ENCODE data around the gene DACT3. TPM values are rescaled to one million over a fixed set of nuclear protein-coding genes. Genes with fewer than 3 reads are reported as not detected.

The DACT3 gene
- total and polyA plus RNA-seq, 2 of the 13 experiments (the other 11 are each of a cell fraction or from before 2014, with no cell fraction given), result 0.04 TPM; not detected in 1

GRCh38 chr19:46600384-46601317, 60.3 kb downstream of the DACT3 start (continued):
- TF ChIP-seq THRA (CRISPR knock-in tag; IDR thresholded peaks at IDR 0.05; ENCODE audit: borderline replicate concordance) (peak; percentile 58; the same call in 1 of the 2 replicates), DMTF1 (CRISPR knock-in tag; IDR thresholded peaks at IDR 0.05) (no peak), ZNF879 (CRISPR knock-in tag; IDR thresholded peaks at IDR 0.05) (no peak; the same call in 1 of the 2 replicates), ZNF235 (CRISPR knock-in tag; IDR thresholded peaks at IDR 0.05; ENCODE audit: borderline replicate concordance) (no peak), ARID5B (CRISPR knock-in tag; IDR thresholded peaks at IDR 0.05) (peak; percentile 58), ZNF83 (CRISPR knock-in tag; IDR thresholded peaks at IDR 0.05; ENCODE audit: borderline replicate concordance) (no peak), XBP1 (CRISPR knock-in tag; IDR thresholded peaks at IDR 0.05) (no peak), SAP130 (CRISPR knock-in tag; IDR thresholded peaks at IDR 0.05; ENCODE audit: low read depth) (peak; percentile 79), ZNF704 (CRISPR knock-in tag; IDR thresholded peaks at IDR 0.05; ENCODE audit: borderline replicate concordance) (peak; percentile 87; the same call in 1 of the 2 replicates), KDM6A (CRISPR knock-in tag; IDR thresholded peaks at IDR 0.05; ENCODE audit: low read depth) (0 out of 2 replicates have a peak, but pooled peaks have one; percentile 37), ZNF737 (CRISPR knock-in tag; IDR thresholded peaks at IDR 0.05; ENCODE audit: borderline replicate concordance) (no peak), ZBTB14 (CRISPR knock-in tag; IDR thresholded peaks at IDR 0.05) (peak; percentile 99), ELF4 (CRISPR knock-in tag; IDR thresholded peaks at IDR 0.05; ENCODE audit: borderline replicate concordance) (no peak; the same call in 1 of the 2 replicates), ZNF225 (CRISPR knock-in tag; IDR thresholded peaks at IDR 0.05) (peak; percentile 29; the same call in 1 of the 2 replicates), EED (CRISPR knock-in tag; IDR thresholded peaks at IDR 0.05) (peak; percentile 78), U2AF2 (IDR thresholded peaks at IDR 0.05; ENCODE audit: low read depth, low read length) (0 out of 2 replicates have a peak, but pooled peaks have one; percentile 25), SSRP1 (CRISPR knock-in tag; IDR thresholded peaks at IDR 0.05) (no peak), NCOA1 (CRISPR knock-in tag; IDR thresholded peaks at IDR 0.05) (no peak)

All from HepG2 (cell line).